Activated CD8-positive, alpha-beta T cell treated with anti-CD3 and anti-CD28 coated beads for 36 hours (primary cell): ENCODE data around the gene OR5K2. TPM values are rescaled to one million over a fixed set of nuclear protein-coding genes. Genes with fewer than 3 reads are reported as not detected.

Source experiments
- ATAC-seq: fragments of 200-7000 bp; cut with Tn5 transposase; one replicate; pipeline ENCODE4 v1.10.0; 2021; ENCODE audit warnings: mild to moderate bottlenecking, moderate library complexity
- CTCF ChIA-PET: fragments of 350-600 bp; sonication (Branson Sonifier 250); formaldehyde crosslinking; loops from one replicate; lab custom pipeline; 2021; ENCODE audit warnings: antibody characterized with exemption; lab: Charles Lee
- POLR2A ChIA-PET: fragments of 350-600 bp; sonication (Branson Sonifier 250); formaldehyde crosslinking; loops from one replicate; lab custom pipeline; 2021; ENCODE audit warnings: antibody characterized with exemption; lab: Charles Lee
- DNase-seq: peaks from one replicate; pipeline ENCODE4 v3.0.0-alpha.2; 2020
- H3K27ac Mint-ChIP-seq: one replicate; pipeline ENCODE4 v1.8.0; 2021; ENCODE audit warnings: mild to moderate bottlenecking, mixed read lengths
- H3K27me3 Mint-ChIP-seq: one replicate; pipeline ENCODE4 v1.8.0; 2021; ENCODE audit warnings: mixed read lengths
- H3K36me3 Mint-ChIP-seq: one replicate; pipeline ENCODE4 v1.8.0; 2021; ENCODE audit warnings: low read depth, mixed read lengths
- H3K4me1 Mint-ChIP-seq: one replicate; pipeline ENCODE4 v1.8.0; 2021; ENCODE audit warnings: low read depth, mixed read lengths
- H3K4me3 Mint-ChIP-seq: one replicate; pipeline ENCODE4 v1.8.0; 2021; ENCODE audit warnings: mild to moderate bottlenecking, moderate library complexity, mixed read lengths
- H3K9me3 Mint-ChIP-seq: one replicate; pipeline ENCODE4 v1.8.0; 2021; ENCODE audit warnings: mixed read lengths
- CTCF ChIP-seq: fragments of 200-600 bp; IDR thresholded peaks from one replicate; pipeline ENCODE4 v1.8.0; 2022; ENCODE audit warnings: antibody characterized with exemption, mild to moderate bottlenecking
- intact Hi-C: fragments of 100-400 bp; cut with micrococcal nuclease; formaldehyde crosslinking; loops from one replicate; pipeline ENCODE4 v1.10.0; 2022
- total RNA-seq, 2 experiments: library from RNA; stranded (reverse); gene quantifications; one replicate each; pipeline ENCODE4 v1.2.3, GENCODE V29; 2021

Gene OR5K2
- total RNA-seq, 2 experiments from 2014 or later, result not detected

DNA sequence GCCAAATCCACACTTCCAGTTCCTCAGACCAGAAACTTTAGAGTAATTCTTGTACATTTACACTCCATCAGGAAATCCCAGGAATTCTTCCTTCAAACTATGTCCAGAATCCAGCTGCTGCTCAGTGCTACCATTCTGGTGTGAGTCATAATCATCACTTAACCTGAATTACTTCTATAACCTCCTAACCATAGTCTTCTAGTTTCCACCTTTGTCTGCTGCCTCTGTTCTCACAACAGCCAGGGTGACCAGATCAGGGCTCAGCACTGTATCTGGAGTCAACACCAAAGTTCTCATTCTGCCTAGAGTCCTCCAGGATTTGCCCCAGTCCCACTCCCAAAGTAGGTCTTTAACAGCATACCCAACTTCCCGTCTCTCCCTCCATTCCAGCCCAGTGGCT lies 21.9 kb downstream of the OR5K2 start:
- DNase-seq, result peak; percentile 18
- POLR2A ChIA-PET, result interaction anchor here (1.2 to 2.1 kb wide), 5 partner anchors 11 to 75 kb away, joined by 3 to 10 read pairs (median 5); partner anchors contain the start of gene CPOX
- no peak for ATAC-seq
- Mint-ChIP-seq H3K27ac (peak overlapping the region; percentile 93), H3K4me3 (peak overlapping the region; percentile 89), H3K36me3 (peaks cover 70% of the 10 kb centered on the region), H3K9me3 (no peaks in the 10 kb centered on the region), H3K27me3 (no peaks in the 10 kb centered on the region), H3K4me1 (peaks cover 64% of the 10 kb centered on the region)
- TF ChIP-seq CTCF, result no peak
- CTCF ChIA-PET, result no interaction called here
- intact Hi-C loops, result no loop called here

- DNase-seq, result peak; percentile 83
- Mint-ChIP-seq H3K4me1 (peaks cover 59% of the 10 kb centered on the region), H3K4me3 (peak overlapping the region; percentile 89), H3K27ac (peak overlapping the region; percentile 93), H3K27me3 (no peaks in the 10 kb centered on the region), H3K36me3 (peaks cover 59% of the 10 kb centered on the region), H3K9me3 (peaks cover 1% of the 10 kb centered on the region)
- TF ChIP-seq CTCF, result no peak
- intact Hi-C loops, result loop anchor here (2.0 kb wide), 4 partner anchors 19 to 483 kb away; no protein-coding TSS in a partner anchor
- CTCF ChIA-PET, result interaction anchor here (1.3 to 2.6 kb wide), 4 partner anchors 12 to 50 kb away, joined by 3 to 10 read pairs (median 6); no protein-coding TSS in a partner anchor
- POLR2A ChIA-PET, result interaction anchor here (0.6 to 3.4 kb wide), 17 partner anchors 7 to 65 kb away, joined by 3 to 27 read pairs (median 4); partner anchors contain the start of gene GPR15
- ATAC-seq, result peak; percentile 48
These were observed 24.5 kb downstream of the OR5K2 start for GRCh38 chr3:98521897-98522543.

DNA sequence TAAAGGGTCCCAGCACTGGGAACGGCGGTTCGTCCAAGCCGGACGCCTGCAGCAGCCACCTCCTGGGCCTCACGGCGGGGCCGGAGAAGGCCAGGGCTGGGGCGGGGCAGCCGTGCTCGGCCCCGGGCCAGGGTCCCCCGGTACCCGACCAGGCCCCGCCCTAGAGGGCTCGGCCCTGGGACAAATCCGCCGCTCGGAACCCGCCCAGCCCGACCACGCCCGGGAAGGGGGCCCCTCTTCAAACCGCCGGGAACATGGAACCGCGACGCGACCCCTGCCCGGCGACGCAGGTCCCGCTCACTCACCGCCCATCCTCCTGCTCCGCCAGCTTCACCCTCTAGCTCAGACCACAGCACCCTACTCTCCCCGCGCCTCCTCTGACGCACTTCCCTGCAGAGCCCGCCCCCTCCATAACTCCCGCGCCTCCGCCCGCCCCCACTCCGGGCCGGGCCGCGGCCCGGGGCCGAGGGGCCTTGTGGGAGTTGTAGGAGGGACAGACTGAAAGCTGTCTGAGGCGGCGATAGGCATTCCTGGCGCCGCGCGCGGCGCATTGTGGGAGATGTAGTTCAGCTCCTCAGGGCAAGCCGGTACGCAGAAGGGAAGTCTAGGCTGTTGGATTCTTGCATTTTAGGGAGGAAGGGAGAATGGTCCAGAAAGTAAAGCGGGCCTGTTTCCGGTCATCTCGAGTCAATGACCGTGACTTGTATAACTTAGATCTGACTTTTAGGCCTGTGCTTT lies 25.2 kb downstream of the OR5K2 start, which contains the start of gene CLDND1:
Gene CLDND1 (minus strand): TSS at position 359 of the 738 bp plus-strand sequence. CDS start 1,478 bp downstream, outside the sequence.
- TF ChIP-seq CTCF, result no peak
- ChIA-PET POLR2A (interaction anchor here (1.0 to 3.4 kb wide), 13 partner anchors 8 to 50 kb away, joined by 3 to 27 read pairs (median 4); partner anchors contain the start of gene GPR15), CTCF (interaction anchor here (0.6 to 2.6 kb wide), 11 partner anchors 10 to 75 kb away, joined by 3 to 10 read pairs (median 4); partner anchors contain the start of gene CPOX)
- Mint-ChIP-seq H3K27me3 (no peaks in the 10 kb centered on the region), H3K36me3 (peaks cover 53% of the 10 kb centered on the region), H3K9me3 (peaks cover 1% of the 10 kb centered on the region), H3K4me3 (peak within 1 kb of the TSS; percentile 89), H3K4me1 (peaks cover 59% of the 10 kb centered on the region), H3K27ac (peak within 1 kb of the TSS; percentile 95)
- ATAC-seq (peak; percentile 96), DNase-seq (peak; percentile 97)
- intact Hi-C loops, result loop anchor here (2.0 kb wide), 4 partner anchors 18 to 484 kb away; no protein-coding TSS in a partner anchor

DNA sequence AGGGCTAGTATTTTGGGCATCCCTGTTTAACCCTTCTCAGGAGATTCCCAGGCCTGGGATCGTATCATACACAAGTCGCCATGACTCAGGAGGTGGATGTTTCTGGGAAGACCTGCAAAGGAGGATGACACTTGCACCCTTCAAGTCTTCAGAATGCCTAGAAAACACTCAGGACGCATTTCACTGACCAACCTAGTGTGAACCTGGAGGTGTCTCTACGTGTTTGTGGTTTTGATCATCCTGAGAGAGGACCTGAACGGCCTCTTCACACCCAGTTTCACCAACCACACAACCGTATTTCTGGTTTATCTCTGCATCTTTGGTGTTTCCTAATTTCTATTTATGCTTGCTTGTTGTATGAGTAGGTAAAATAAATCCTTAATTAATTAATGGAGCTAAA lies 28.0 kb downstream of the OR5K2 start:
- H3K36me3 Mint-ChIP-seq, result peaks cover 28% of the 10 kb centered on the region
- no peak for TF ChIP-seq CTCF
- no peaks in the 10 kb centered on the region for H3K27me3 Mint-ChIP-seq
- POLR2A ChIA-PET, result interaction anchor here (1.2 to 2.3 kb wide), 4 partner anchors 11 to 50 kb away, joined by 3 to 10 read pairs (median 4); no protein-coding TSS in a partner anchor
- H3K4me3 Mint-ChIP-seq, result peak overlapping the region; percentile 2
- DNase-seq (peak; percentile 30), ATAC-seq (no peak)
- peaks cover 36% of the 10 kb centered on the region for H3K4me1 Mint-ChIP-seq
- H3K9me3 Mint-ChIP-seq, result peaks cover 1% of the 10 kb centered on the region
- intact Hi-C loops, result no loop called here
- CTCF ChIA-PET, result interaction anchor here (0.9 to 1.4 kb wide), 5 partner anchors 9 to 68 kb away, joined by 3 to 5 read pairs (median 3); partner anchors contain the start of gene CPOX
- H3K27ac Mint-ChIP-seq, result peak overlapping the region; percentile 62
